Endometrial microvascular endothelial cells (primary cell): Measurements from ENCODE around the gene SUSD5. TPM values are rescaled to one million over a fixed set of nuclear protein-coding genes. Genes with fewer than 3 reads are reported as not detected.
"Not testable (repeated sequence)": the region's sequence is repeated elsewhere in the genome, so short reads cannot be mapped to it uniquely, and the experiment has no call there.

Source experiments
- in situ Hi-C: cut with HindIII; loops from 2 replicates; pipeline ENCODE4 v1.10.0; 2017; ENCODE audit warnings: low sequenced_read_pairs, low pct_unique_long_range_greater_than_20kb; ENCODE audit errors: inconsistent ontology term
- total RNA-seq: library from RNA; depleted of rRNA; stranded (reverse); fragments of >200 nt; gene quantifications from one replicate; pipeline ENCODE4 v1.2.3, GENCODE V29; 2015; ENCODE audit errors: inconsistent ontology term

SUSD5 gene
- total RNA-seq, 1 donor from 2014 or later: 9.6 TPM

GRCh38 chr3:33165372-33165771 is 53.2 kb downstream of the SUSD5 start:
- in situ Hi-C loops: no loop called here

- in situ Hi-C loops: not testable (repeated sequence)
Observed at GRCh38 chr3:33162621-33163020, 56.0 kb downstream of the SUSD5 start.

- in situ Hi-C loops: no loop called here
Observed at GRCh38 chr3:33159981-33160380, 58.6 kb downstream of the SUSD5 start.

GRCh38 chr3:33159234-33159633 is 59.4 kb downstream of the SUSD5 start:
- in situ Hi-C loops: no loop called here

GRCh38 chr3:33155301-33155700 is 63.3 kb downstream of the SUSD5 start:
- in situ Hi-C loops: no loop called here

- in situ Hi-C loops: no loop called here
Observed at GRCh38 chr3:33153782-33154181, 64.8 kb downstream of the SUSD5 start.

- in situ Hi-C loops: no loop called here
Observed at GRCh38 chr3:33152363-33153360, 65.9 kb downstream of the SUSD5 start.

GRCh38 chr3:33149342-33149741 is 69.3 kb downstream of the SUSD5 start:
- in situ Hi-C loops: no loop called here

- in situ Hi-C loops: no loop called here
Observed at GRCh38 chr3:33146791-33147445, 71.7 kb downstream of the SUSD5 start.

GRCh38 chr3:33145901-33146580 is 72.6 kb downstream of the SUSD5 start:
- in situ Hi-C loops: no loop called here

- in situ Hi-C loops: no loop called here
Observed at GRCh38 chr3:33145221-33145900, 73.2 kb downstream of the SUSD5 start.

- in situ Hi-C loops: no loop called here
Observed at GRCh38 chr3:33144433-33144832, 74.2 kb downstream of the SUSD5 start.

- in situ Hi-C loops: no loop called here
Observed at GRCh38 chr3:33141006-33141405, 77.6 kb downstream of the SUSD5 start.

GRCh38 chr3:33139996-33140395 is 78.6 kb downstream of the SUSD5 start:
- in situ Hi-C loops: no loop called here

GRCh38 chr3:33139006-33139623 is 79.5 kb downstream of the SUSD5 start:
- in situ Hi-C loops: not testable (repeated sequence)

GRCh38 chr3:33137691-33138090 is 80.9 kb downstream of the SUSD5 start:
- in situ Hi-C loops: no loop called here

GRCh38 chr3:33134026-33134625 is 84.5 kb downstream of the SUSD5 start:
- in situ Hi-C loops: no loop called here

GRCh38 chr3:33132019-33132360 is 86.6 kb downstream of the SUSD5 start:
- in situ Hi-C loops: no loop called here
